H1 (cell line): ENCODE results near the gene CDPF1. TPM values are rescaled to one million over a fixed set of nuclear protein-coding genes. Genes with fewer than 3 reads are reported as not detected.
"Not testable (repeated sequence)": the region's sequence is repeated elsewhere in the genome, so short reads cannot be mapped to it uniquely, and the experiment has no call there.

ENCODE experiments used
- CTCF ChIA-PET: fragments of 300-600 bp; sonication (Branson Sonifier 250); formaldehyde crosslinking; loops from one replicate; lab custom pipeline; 2021; ENCODE audit not compliant: partially characterized antibody; lab: Charles Lee
- POLR2A ChIA-PET: fragments of 300-600 bp; sonication (Branson Sonifier 250); formaldehyde crosslinking; loops from one replicate; lab custom pipeline; 2021; ENCODE audit warnings: inconsistent platforms; ENCODE audit not compliant: partially characterized antibody; lab: Charles Lee
- DNase-seq, 2 experiments: peaks; one replicate each; pipeline versions ENCODE4 v3.0.0 to v3.0.0-alpha.2; 2010 to 2022; ENCODE audit warnings: low spot score in 2 of 2, low read depth in 1 of 2, mixed read lengths in 1 of 2
- FAIRE-seq: peaks from 2 replicates; lab custom pipeline; 2011; peaks lifted over from hg19 to GRCh38; lab: Jason Lieb, UNC
- H2AFZ ChIP-seq: 2 replicates; pipeline ENCODE4 v1.8.1; 2012; ENCODE audit warnings: low read length, inconsistent platforms
- H2AK5ac ChIP-seq: 2 replicates; pipeline ENCODE4 v1.6.1; 2013; ENCODE audit warnings: low read depth, low read length
- H2BK120ac ChIP-seq: replicated peaks from 2 replicates; pipeline ENCODE3; 2013; ENCODE audit warnings: low read depth, low read length, inconsistent platforms
- H2BK12ac ChIP-seq: 2 replicates; pipeline ENCODE4 v1.6.1; 2013; ENCODE audit warnings: low read depth, low read length
- H2BK15ac ChIP-seq: 2 replicates; pipeline ENCODE4 v1.6.1; 2013; ENCODE audit warnings: low read length
- H2BK20ac ChIP-seq: 2 replicates; pipeline ENCODE4 v1.6.1; 2013; ENCODE audit warnings: low read length
- H2BK5ac ChIP-seq: 2 replicates; pipeline ENCODE4 v1.6.1; 2013; ENCODE audit warnings: low read depth, low read length
- H3K14ac ChIP-seq: 2 replicates; pipeline ENCODE4 v1.6.1; 2013; ENCODE audit warnings: inconsistent platforms; ENCODE audit not compliant: insufficient read length
- H3K18ac ChIP-seq: 2 replicates; pipeline ENCODE4 v1.6.1; 2013; ENCODE audit warnings: low read length; ENCODE audit errors: extremely low read depth
- H3K23ac ChIP-seq: 2 replicates; pipeline ENCODE4 v1.6.1; 2013; ENCODE audit warnings: inconsistent platforms; ENCODE audit not compliant: insufficient read length
- H3K23me2 ChIP-seq: 2 replicates; pipeline ENCODE4 v1.6.1; 2013; ENCODE audit warnings: low read depth, low read length
- H3K27ac ChIP-seq: 2 replicates; pipeline ENCODE4 v1.6.1; 2011; ENCODE audit warnings: low read depth, low read length, inconsistent platforms
- H3K27me3 ChIP-seq, 4 experiments: replicated peaks in 1 of 4; 1 replicate in 1 of 4; 2 replicates in 3 of 4; pipeline versions ENCODE4 v1.6.1 to v1.8.1; 2011 to 2013; ENCODE audit warnings: low read length in 3 of 4, mild to moderate bottlenecking in 3 of 4, inconsistent platforms in 2 of 4, mixed read lengths in 2 of 4, moderate library complexity in 1 of 4; ENCODE audit not compliant: control insufficient read depth in 3 of 4, insufficient read depth in 3 of 4; ENCODE audit errors: extremely low read depth in 1 of 4
- H3K36me3 ChIP-seq, 4 experiments: 2 replicates each; pipeline versions ENCODE4 v1.6.1 to v1.8.1; 2011 to 2013; ENCODE audit warnings: mild to moderate bottlenecking in 4 of 4, low read length in 3 of 4, moderate library complexity in 2 of 4, control low read depth in 1 of 4, inconsistent platforms in 1 of 4; ENCODE audit not compliant: insufficient read depth in 4 of 4, control insufficient read depth in 2 of 4
- H3K4ac ChIP-seq: replicated peaks from 2 replicates; pipeline ENCODE3; 2013; ENCODE audit warnings: low read length, low read depth, mixed read lengths, inconsistent platforms; ENCODE audit not compliant: insufficient read length
- H3K4me1 ChIP-seq, 4 experiments: replicated peaks in 1 of 4; 1 replicate in 1 of 4; 2 replicates in 3 of 4; pipeline versions ENCODE4 v1.6.1 to v1.8.1; 2011 to 2013; ENCODE audit warnings: low read length in 3 of 4, inconsistent platforms in 2 of 4, mixed read lengths in 1 of 4; ENCODE audit not compliant: insufficient read depth in 4 of 4, control insufficient read depth in 3 of 4
- H3K4me2 ChIP-seq, 2 experiments: 2 replicates each; pipeline versions ENCODE4 v1.6.1 to v1.8.1; 2011 to 2013; ENCODE audit warnings: low read depth in 2 of 2, low read length in 2 of 2, control low read depth in 1 of 2, inconsistent platforms in 1 of 2, mild to moderate bottlenecking in 1 of 2; ENCODE audit not compliant: insufficient read depth in 1 of 2
- H3K4me3 ChIP-seq, 4 experiments: fragments of 200-600, 300-600 bp in 1 of 4; sonication (generic), shearing (Covaris generic), sonication (Bioruptor Twin) in 1 of 4; 2 replicates each; pipeline versions ENCODE4 v1.5.1 to v1.8.1; 2011 to 2016; ENCODE audit warnings: low read length in 4 of 4, low read depth in 3 of 4, control low read depth in 2 of 4, inconsistent platforms in 2 of 4, mild to moderate bottlenecking in 2 of 4, mixed read lengths in 1 of 4, moderate library complexity in 1 of 4; ENCODE audit not compliant: insufficient read depth in 2 of 4; ENCODE audit errors: extremely low read depth in 1 of 4
- H3K56ac ChIP-seq: replicated peaks from 2 replicates; pipeline ENCODE3; 2013; ENCODE audit warnings: low read depth, mild to moderate bottlenecking, mixed read lengths, low read length, inconsistent platforms; ENCODE audit not compliant: insufficient read length
- H3K79me1 ChIP-seq: 2 replicates; pipeline ENCODE4 v1.6.1; 2013; ENCODE audit warnings: low read depth, low read length, control low read depth
- H3K79me2 ChIP-seq, 2 experiments: 2 replicates each; pipeline versions ENCODE4 v1.6.1 to v1.8.1; 2012 to 2013; ENCODE audit warnings: low read length in 2 of 2, mild to moderate bottlenecking in 2 of 2, inconsistent platforms in 1 of 2; ENCODE audit not compliant: insufficient read depth in 2 of 2, control insufficient read depth in 1 of 2
- H3K9ac ChIP-seq, 4 experiments: replicated peaks in 1 of 4; 1 replicate in 1 of 4; 2 replicates in 3 of 4; pipeline versions ENCODE4 v1.6.1 to v1.8.1; 2011 to 2013; ENCODE audit warnings: low read depth in 3 of 4, low read length in 3 of 4, control low read depth in 2 of 4, mild to moderate bottlenecking in 2 of 4, moderate library complexity in 2 of 4, inconsistent platforms in 1 of 4; ENCODE audit errors: extremely low read depth in 1 of 4
- H3K9me3 ChIP-seq, 2 experiments: 2 replicates each; pipeline versions ENCODE4 v1.6.1 to v1.8.1; 2012 to 2013; ENCODE audit warnings: mild to moderate bottlenecking in 2 of 2, moderate library complexity in 2 of 2, control low read depth in 1 of 2, inconsistent platforms in 1 of 2, low read depth in 1 of 2, low read length in 1 of 2, mixed read lengths in 1 of 2; ENCODE audit not compliant: insufficient read depth in 2 of 2
- H4K20me1 ChIP-seq, 2 experiments: replicated peaks in 1 of 2; 2 replicates each; pipeline versions ENCODE3 to v1.8.1; 2011 to 2013; ENCODE audit warnings: inconsistent platforms in 2 of 2, low read length in 2 of 2, mild to moderate bottlenecking in 1 of 2; ENCODE audit not compliant: insufficient read depth in 2 of 2, control insufficient read depth in 1 of 2
- H4K5ac ChIP-seq: 2 replicates; pipeline ENCODE4 v1.6.1; 2013; ENCODE audit warnings: low read length, low read depth, mixed read lengths, inconsistent platforms; ENCODE audit not compliant: insufficient read length
- H4K8ac ChIP-seq: 2 replicates; pipeline ENCODE4 v1.8.0; 2013; ENCODE audit warnings: mild to moderate bottlenecking, moderate library complexity, low read length, inconsistent platforms; ENCODE audit not compliant: insufficient read depth; ENCODE audit errors: extremely low read depth
- H4K91ac ChIP-seq: replicated peaks from 2 replicates; pipeline ENCODE3; 2013; ENCODE audit warnings: low read length, mixed read lengths, inconsistent platforms; ENCODE audit not compliant: insufficient read length
- CHD2 ChIP-seq: IDR thresholded peaks from 2 replicates; pipeline ENCODE4 v1.6.1; 2012; ENCODE audit warnings: low read length, improper control_type of control experiment
- ZNF274 ChIP-seq: IDR thresholded peaks from 2 replicates; pipeline ENCODE4 v1.7.0; 2012; ENCODE audit warnings: low read length, borderline replicate concordance; ENCODE audit errors: extremely low read depth
- WGBS, 2 experiments: shearing (Covaris generic) in 1 of 2; methylation state at CpG; one replicate each; pipeline versions ENCODE4 v1.1.6 to v1.1.7; 2013 to 2015; ENCODE audit warnings: low lambda C conversion rate in 2 of 2, mixed read lengths in 2 of 2, inconsistent platforms in 1 of 2, low coverage in 1 of 2, missing lambda C conversion rate in 1 of 2; ENCODE audit not compliant: insufficient replicate concordance in 2 of 2, insufficient coverage in 1 of 2, insufficient read length in 1 of 2; ENCODE audit errors: extremely low coverage in 1 of 2, missing lambda C conversion rate in 1 of 2; 5-methylcytosine and 5-hydroxymethylcytosine counted together
- polyA plus RNA-seq, 7 experiments: library from polyadenylated mRNA; depleted of rRNA in 3 of 7; stranded (reverse) in 5 of 7; unstranded in 2 of 7; fragments of >200 nt in 5 of 7; fragments of 200-250 nt in 2 of 7; gene quantifications; 1 replicate in 5 of 7; 2 replicates in 1 of 7; 4 replicates in 1 of 7; pipeline versions ENCODE4 v1.2.1 to v1.2.3, GENCODE V29; 2011 to 2013; ENCODE audit warnings: missing spikeins in 2 of 7, mixed read lengths in 2 of 7
- total RNA-seq: library from RNA; stranded (reverse); fragmentation: NEBNext Ultra II Directional; extraction: Animal tissue kit (Norgen Biotek cat#: 25700); gene quantifications from 2 replicates; pipeline ENCODE4 v1.2.1, GENCODE V29; 2021

The CDPF1 gene
- total and polyA plus RNA-seq, 2 of the 8 experiments (the other 6 are each of a cell fraction or from before 2014, with no cell fraction given): 9.7 to 13.7 TPM

DNA sequence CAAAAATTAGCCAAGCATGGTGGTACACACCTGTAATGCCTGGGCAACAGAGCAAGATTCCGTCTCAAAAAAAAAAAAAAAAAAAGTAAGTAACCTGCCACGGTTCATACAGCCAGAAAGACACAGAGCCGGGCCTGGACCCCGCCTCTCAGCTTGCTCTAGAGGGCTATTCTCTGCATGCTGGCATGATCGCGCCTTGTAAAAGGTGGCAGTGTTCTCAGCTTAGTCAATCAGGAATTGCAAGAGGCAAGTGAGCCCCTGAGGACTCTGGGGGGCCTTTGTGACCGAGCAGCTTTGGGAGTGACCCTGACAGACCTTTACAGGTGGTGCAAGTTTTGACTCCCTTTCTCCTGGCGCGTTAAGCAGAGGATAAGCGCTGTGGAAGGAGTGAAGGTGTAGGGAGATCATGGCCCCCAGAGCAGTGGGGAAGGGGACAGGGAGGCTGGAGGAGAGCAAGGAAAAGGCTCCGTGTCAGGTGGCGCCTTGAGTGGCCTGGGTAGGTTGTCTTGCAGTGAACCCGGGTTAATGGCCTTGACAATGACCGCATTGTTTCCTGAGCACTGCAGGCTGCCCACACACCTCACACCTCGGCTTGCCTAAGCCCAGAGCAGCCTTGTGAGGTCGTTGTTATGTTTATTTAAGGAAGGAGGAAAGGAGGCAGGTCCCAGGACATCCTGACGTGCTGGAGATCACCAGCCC lies 48.9 kb downstream of the CDPF1 start (continued):
- TF ChIP-seq CHD2: no peak
- TF ChIP-seq ZNF274: no peak

DNA sequence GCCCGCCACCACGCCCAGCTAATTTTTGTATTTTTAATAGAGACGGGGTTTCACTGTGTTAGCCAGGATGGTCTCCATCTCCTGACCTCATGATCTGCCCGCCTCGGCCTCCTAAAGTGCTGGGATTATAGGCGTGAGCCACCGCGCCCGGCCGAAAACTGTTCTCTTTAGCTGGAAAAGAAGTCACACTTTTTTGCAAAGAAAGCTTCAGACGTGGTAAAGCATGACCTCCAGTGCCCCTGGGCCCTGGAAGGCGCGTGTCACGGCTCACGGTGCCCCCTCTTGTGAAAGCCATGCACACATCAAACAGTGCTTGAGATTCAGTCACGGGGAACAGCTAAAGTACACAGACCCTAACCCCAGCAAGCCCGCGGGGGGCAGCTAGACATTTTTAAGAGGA lies 51.3 kb downstream of the CDPF1 start:
- H3K9me3 ChIP-seq, H4K8ac ChIP-seq, H2AK5ac ChIP-seq, H3K36me3 ChIP-seq, POLR2A ChIA-PET, FAIRE-seq, H3K79me1 ChIP-seq, H3K4me3 ChIP-seq, H3K4ac ChIP-seq, H3K18ac ChIP-seq, H3K23me2 ChIP-seq, H4K5ac ChIP-seq, H3K9ac ChIP-seq, H2AFZ ChIP-seq, H2BK120ac ChIP-seq, H3K79me2 ChIP-seq, H3K4me2 ChIP-seq, H2BK12ac ChIP-seq, H3K27ac ChIP-seq, H2BK5ac ChIP-seq, H4K91ac ChIP-seq, H3K14ac ChIP-seq, H3K4me1 ChIP-seq, H4K20me1 ChIP-seq, H3K27me3 ChIP-seq, H2BK15ac ChIP-seq, H3K23ac ChIP-seq, H2BK20ac ChIP-seq, DNase-seq, H3K56ac ChIP-seq: not testable (repeated sequence)
- CTCF ChIA-PET: interaction anchor here (1.0 to 1.3 kb wide), 2 partner anchors 30 to 77 kb away, joined by 3 read pairs; no protein-coding TSS in a partner anchor
- WGBS, 2 experiments: 88% methylated on average over 18 of the region's 18 CpGs; no CpG with 5 or more reads in 1 of the 2 experiments
